Panc1 (cell line): ENCODE measurements around the gene SUSD4. TPM values are rescaled to one million over a fixed set of nuclear protein-coding genes. Genes with fewer than 3 reads are reported as not detected.

ENCODE experiments used
- ATAC-seq: fragments of 200-7000 bp; cut with Tn5 transposase; 2 replicates; pipeline ENCODE4 v1.9.1; 2020; ENCODE audit warnings: mild to moderate bottlenecking, moderate library complexity
- BruUV-seq: library from RNA; stranded (reverse); fragments of 400-500 nt; replicated peaks from 2 replicates; lab custom pipeline; 2021; lab: Mats Ljungman, UMichigan
- CTCF ChIA-PET: fragments of 300-600 bp; sonication (Branson Sonifier 250); formaldehyde crosslinking; loops from one replicate; lab custom pipeline; 2022; ENCODE audit warnings: antibody characterized with exemption; lab: Charles Lee
- POLR2A ChIA-PET: fragments of 300-600 bp; sonication (Branson Sonifier 250); formaldehyde crosslinking; loops from one replicate; lab custom pipeline; 2022; ENCODE audit warnings: antibody characterized with exemption; lab: Charles Lee
- DNase-seq: peaks from one replicate; pipeline ENCODE4 v3.0.0-alpha.2; 2010; ENCODE audit warnings: low read depth, low spot score
- H3K27ac ChIP-seq: 2 replicates; pipeline ENCODE4 v1.5.1; 2011; ENCODE audit warnings: mild to moderate bottlenecking, low read length, inconsistent platforms
- H3K27me3 ChIP-seq: fragments of 200-500 bp; sonication (Bioruptor generic); 2 replicates; pipeline ENCODE4 v1.6.0; 2014; ENCODE audit warnings: low read length, inconsistent platforms; ENCODE audit not compliant: control insufficient read depth, insufficient read depth
- H3K36me3 ChIP-seq: fragments of 200-500 bp; sonication (Bioruptor generic); 2 replicates; pipeline ENCODE4 v1.5.1; 2014; ENCODE audit warnings: inconsistent platforms, mild to moderate bottlenecking, low read length, moderate library complexity; ENCODE audit not compliant: control insufficient read depth, insufficient read depth
- H3K4me1 ChIP-seq: 2 replicates; pipeline ENCODE4 v1.5.1; 2011; ENCODE audit warnings: inconsistent platforms, mild to moderate bottlenecking, low read length, moderate library complexity; ENCODE audit not compliant: control insufficient read depth, insufficient read depth
- H3K4me3 ChIP-seq, 2 experiments: 2 replicates each; pipeline ENCODE4 v1.5.1; 2011 to 2012; ENCODE audit warnings: low read depth in 2 of 2, low read length in 2 of 2, mild to moderate bottlenecking in 2 of 2, inconsistent platforms in 1 of 2, moderate library complexity in 1 of 2
- H3K9me3 ChIP-seq: fragments of 200-500 bp; sonication (Bioruptor generic); 2 replicates; pipeline ENCODE4 v1.5.1; 2014; ENCODE audit warnings: low read depth, mild to moderate bottlenecking, inconsistent platforms, low read length, moderate library complexity; ENCODE audit not compliant: control insufficient read depth, insufficient read depth
- CTCF ChIP-seq: fragments of 450-650 bp; IDR thresholded peaks from 2 replicates; pipeline ENCODE4 v1.5.1; 2017; ENCODE audit warnings: mild to moderate bottlenecking
- POLR2AphosphoS5 ChIP-seq: IDR thresholded peaks from 2 replicates; pipeline ENCODE4 v1.6.1; 2012; ENCODE audit warnings: mild to moderate bottlenecking, low read depth, low read length, moderate library complexity
- REST ChIP-seq, 2 experiments: IDR thresholded peaks; 2 replicates each; pipeline ENCODE4 v1.6.1; 2011 to 2012; ENCODE audit warnings: low read depth in 2 of 2, control low read depth in 1 of 2, low read length in 1 of 2, mild to moderate bottlenecking in 1 of 2, moderate library complexity in 1 of 2; ENCODE audit not compliant: insufficient read depth in 1 of 2
- SIN3A ChIP-seq: IDR thresholded peaks from 2 replicates; pipeline ENCODE4 v1.6.1; 2012; ENCODE audit warnings: low read depth, mild to moderate bottlenecking, low read length, moderate library complexity, borderline replicate concordance; ENCODE audit not compliant: insufficient read depth
- TCF7L2 ChIP-seq: IDR thresholded peaks from 2 replicates; pipeline ENCODE4 v1.6.1; 2011; ENCODE audit warnings: mild to moderate bottlenecking, low read depth, low read length, inconsistent platforms
- in situ Hi-C: cut with HindIII; loops from 2 replicates; pipeline ENCODE4 v1.10.0; 2016; ENCODE audit warnings: low sequenced_read_pairs, low pct_unique_long_range_greater_than_20kb
- intact Hi-C: fragments of 100-400 bp; cut with micrococcal nuclease; formaldehyde crosslinking; loops from one replicate; pipeline ENCODE4 v1.10.0; 2022; ENCODE audit not compliant: unreplicated experiment
- total RNA-seq: library from RNA; stranded (reverse); gene quantifications from one replicate; pipeline ENCODE4 v1.2.1, GENCODE V29; 2021; ENCODE audit not compliant: unreplicated experiment

SUSD4 gene
- total RNA-seq, 1 experiment from 2014 or later, result 0.28 TPM

- no peaks in the 10 kb centered on the region for H3K4me1 ChIP-seq
- intact Hi-C loops (no loop called here), in situ Hi-C loops (no loop called here)
- ATAC-seq (peak; percentile 59), DNase-seq (no peak)
- BruUV-seq, result no TSS peak
- POLR2A ChIA-PET, result no interaction called here
- H3K27ac ChIP-seq, result no peak within 1 kb of the TSS
- H3K4me3 ChIP-seq, result peak within 1 kb of the TSS in 1 of 2 experiments; percentile 8; a peak in 1 of 4 replicates
- no peaks in the 10 kb centered on the region for H3K9me3 ChIP-seq
- peaks cover under 1% of the 10 kb centered on the region for H3K27me3 ChIP-seq
- CTCF ChIA-PET, result interaction anchor here (0.6 to 0.7 kb wide), 2 partner anchors 164 to 332 kb away, joined by 3 read pairs; no protein-coding TSS in a partner anchor
- TF ChIP-seq POLR2AphosphoS5 (no peak), CTCF (no peak), SIN3A (no peak), REST (IDR thresholded peaks at IDR 0.05; ENCODE audit: insufficient read depth in 1 of 2, low read depth in 2 of 2, low read length in 1 of 2) (no peak), TCF7L2 (no peak)
- no peaks in the 10 kb centered on the region for H3K36me3 ChIP-seq
These were observed 29.6 kb upstream of the SUSD4 start, which contains the start of gene CCDC185 for GRCh38 chr1:223393275-223394214. Gene CCDC185, plus strand, starts transcription at chr1:223393415. Its CDS starts 61 bp downstream, at chr1:223393476.

GRCh38 chr1:223390618-223391017 is 26.6 kb upstream of the SUSD4 start:
- Histone ChIP-seq H3K36me3 (no peaks in the 10 kb centered on the region), H3K9me3 (no peaks in the 10 kb centered on the region), H3K27ac (no peak overlapping the region), H3K4me3 (no peak overlapping the region), H3K4me1 (no peaks in the 10 kb centered on the region), H3K27me3 (peaks cover 9% of the 10 kb centered on the region)
- DNase-seq, result no peak
- intact Hi-C loops (no loop called here), in situ Hi-C loops (no loop called here)
- BruUV-seq, result no TSS peak
- ChIA-PET POLR2A (no interaction called here), CTCF (no interaction called here)
- no peak for ATAC-seq
- TF ChIP-seq SIN3A (no peak), CTCF (no peak), REST (IDR thresholded peaks at IDR 0.05; ENCODE audit: insufficient read depth in 1 of 2, low read depth in 2 of 2, low read length in 1 of 2) (no peak), POLR2AphosphoS5 (no peak), TCF7L2 (no peak)
